ENCODE data around the gene DENND2C. TPM values are rescaled to one million over a fixed set of nuclear protein-coding genes. Genes with fewer than 3 reads are reported as not detected.

DENND2C gene
- polyA plus RNA-seq, 2 of the 4 experiments (the other 2 are of a cell fraction) = 0.18 to 0.19 TPM

DNA sequence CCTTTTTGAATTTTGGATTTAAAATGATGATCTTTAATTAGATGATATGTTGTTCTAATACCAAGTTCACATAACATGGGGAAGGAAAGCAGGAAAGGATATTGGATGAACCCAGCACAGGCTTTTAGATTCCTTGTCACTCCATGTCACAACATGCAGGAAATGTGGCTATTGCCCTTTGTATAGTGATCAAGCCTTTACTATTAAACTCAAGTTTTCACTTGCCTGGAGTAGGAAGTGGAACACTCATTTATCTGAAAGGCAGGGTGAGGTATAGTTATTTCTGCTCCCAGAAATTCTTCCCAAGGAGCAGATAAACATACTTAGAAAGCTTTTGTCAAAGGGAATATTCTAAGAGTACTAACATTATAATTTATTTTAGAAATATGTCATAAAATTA is 51.2 kb downstream of the DENND2C start:
- CTCF ChIA-PET = no interaction called here
- no peaks in the 10 kb centered on the region for H3K4me1 ChIP-seq
- no peaks in the 10 kb centered on the region for H3K9me3 ChIP-seq
- FAIRE-seq (no peak), ATAC-seq (no peak), DNase-seq (ENCODE audit: low read depth in 1 of 2, low spot score in 1 of 2) (no peak)
- POLR2A ChIA-PET = no interaction called here
- no peak overlapping the region for H3K27ac ChIP-seq
- no peak overlapping the region for H3K4me3 ChIP-seq
- H3K4me2 ChIP-seq = no peak overlapping the region
- no peak for TF ChIP-seq SREBF2 (IDR thresholded peaks at IDR 0.05)
- TF ChIP-seq ESRRA (IDR thresholded peaks at IDR 0.05; ENCODE audit: borderline replicate concordance, low read length) = no peak
- TF ChIP-seq SMC3 (IDR thresholded peaks at IDR 0.05) = no peak
- TF ChIP-seq JUNB (IDR thresholded peaks at IDR 0.05) = no peak
- TF ChIP-seq EHF (CRISPR knock-in tag; IDR thresholded peaks at IDR 0.05) = no peak
- no peak for TF ChIP-seq HOXB5 (CRISPR knock-in tag; IDR thresholded peaks at IDR 0.05)
- TF ChIP-seq EP300 (IDR thresholded peaks at IDR 0.05) = no peak
- TF ChIP-seq MYC (IDR thresholded peaks at IDR 0.05; ENCODE audit: borderline replicate concordance, low read length) = no peak
- no peak for TF ChIP-seq POLR2A (IDR thresholded peaks at IDR 0.05; ENCODE audit: low read length)
- TF ChIP-seq, protein P1, sequence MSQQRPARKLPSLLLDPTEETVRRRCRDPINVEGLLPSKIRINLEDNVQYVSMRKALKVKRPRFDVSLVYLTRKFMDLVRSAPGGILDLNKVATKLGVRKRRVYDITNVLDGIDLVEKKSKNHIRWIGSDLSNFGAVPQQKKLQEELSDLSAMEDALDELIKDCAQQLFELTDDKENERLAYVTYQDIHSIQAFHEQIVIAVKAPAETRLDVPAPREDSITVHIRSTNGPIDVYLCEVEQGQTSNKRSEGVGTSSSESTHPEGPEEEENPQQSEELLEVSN (IDR thresholded peaks at IDR 0.05; ENCODE audit: borderline replicate concordance, low read depth) = no peak

DNA sequence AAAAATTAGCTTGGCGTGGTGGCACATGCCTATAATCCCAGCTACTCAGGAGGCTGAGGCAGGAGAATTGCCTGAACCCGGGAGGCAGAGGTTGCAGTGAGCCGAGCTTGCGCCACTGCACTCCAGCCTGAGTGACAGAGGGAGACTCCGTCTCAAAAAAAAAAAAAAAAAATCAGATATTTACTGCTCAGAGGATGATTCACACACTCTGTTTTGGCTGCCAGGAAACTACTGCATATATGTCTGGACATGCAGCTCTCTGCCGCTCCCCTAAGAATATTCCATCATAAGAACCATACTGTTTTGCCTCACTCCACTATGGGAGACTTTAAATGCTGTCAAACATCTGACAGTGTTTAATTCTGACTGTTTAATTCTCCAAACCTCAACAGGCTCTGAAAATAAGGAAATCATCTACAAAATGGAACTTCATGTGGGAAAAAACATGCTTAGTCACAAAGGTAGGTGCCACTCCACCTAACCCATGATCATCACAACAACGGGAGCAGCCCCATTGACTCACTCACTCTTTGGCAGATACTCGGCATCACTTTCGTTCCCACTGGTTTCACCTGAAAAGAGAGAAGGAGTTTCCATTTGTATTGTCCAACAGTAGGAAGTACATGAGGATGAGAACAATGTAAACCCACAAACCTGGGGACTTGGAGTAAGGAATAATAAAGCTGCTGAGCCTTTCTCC is 59.2 kb downstream of the DENND2C start:
- WGBS (ENCODE audit: missing lambda C conversion rate) = 50% methylated on average over 9 of the region's 9 CpGs
- POLR2A ChIA-PET = no interaction called here
- peak in 1 of 2 experiments; percentile 9 for DNase-seq (ENCODE audit: low read depth in 1 of 2, low spot score in 1 of 2)

More for the DNA sequence above, 59.2 kb downstream of the DENND2C start:
- ATAC-seq (peak in 1 of 2 experiments; percentile 34; a peak in 1 of 6 replicates), FAIRE-seq (no peak)
- Histone ChIP-seq H3K4me3 (no peak overlapping the region), H3K4me2 (0 out of 3 replicates have a peak overlapping the region, but pooled peaks have one; percentile 22), H3K4me1 (no peaks in the 10 kb centered on the region), H3K27ac (no peak overlapping the region), H3K9me3 (no peaks in the 10 kb centered on the region)
- CTCF ChIA-PET = interaction anchor here (1.6 kb wide), 1 partner anchor 10 kb away, joined by 4 read pairs; no protein-coding TSS in a partner anchor
- no peak for TF ChIP-seq HOXB5 (CRISPR knock-in tag; IDR thresholded peaks at IDR 0.05)
- TF ChIP-seq, protein P2, sequence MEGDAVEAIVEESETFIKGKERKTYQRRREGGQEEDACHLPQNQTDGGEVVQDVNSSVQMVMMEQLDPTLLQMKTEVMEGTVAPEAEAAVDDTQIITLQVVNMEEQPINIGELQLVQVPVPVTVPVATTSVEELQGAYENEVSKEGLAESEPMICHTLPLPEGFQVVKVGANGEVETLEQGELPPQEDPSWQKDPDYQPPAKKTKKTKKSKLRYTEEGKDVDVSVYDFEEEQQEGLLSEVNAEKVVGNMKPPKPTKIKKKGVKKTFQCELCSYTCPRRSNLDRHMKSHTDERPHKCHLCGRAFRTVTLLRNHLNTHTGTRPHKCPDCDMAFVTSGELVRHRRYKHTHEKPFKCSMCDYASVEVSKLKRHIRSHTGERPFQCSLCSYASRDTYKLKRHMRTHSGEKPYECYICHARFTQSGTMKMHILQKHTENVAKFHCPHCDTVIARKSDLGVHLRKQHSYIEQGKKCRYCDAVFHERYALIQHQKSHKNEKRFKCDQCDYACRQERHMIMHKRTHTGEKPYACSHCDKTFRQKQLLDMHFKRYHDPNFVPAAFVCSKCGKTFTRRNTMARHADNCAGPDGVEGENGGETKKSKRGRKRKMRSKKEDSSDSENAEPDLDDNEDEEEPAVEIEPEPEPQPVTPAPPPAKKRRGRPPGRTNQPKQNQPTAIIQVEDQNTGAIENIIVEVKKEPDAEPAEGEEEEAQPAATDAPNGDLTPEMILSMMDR (IDR thresholded peaks at IDR 0.05) = no peak
- no peak for TF ChIP-seq HEYL (CRISPR knock-in tag; IDR thresholded peaks at IDR 0.05)
- no peak for TF ChIP-seq MAFK (IDR thresholded peaks at IDR 0.05; ENCODE audit: partially characterized antibody)
- no peak for TF ChIP-seq BHLHE40 (IDR thresholded peaks at IDR 0.05; ENCODE audit: low read depth, low read length)
- no peak for TF ChIP-seq EHF (CRISPR knock-in tag; IDR thresholded peaks at IDR 0.05)
- no peak for TF ChIP-seq RCOR1 (IDR thresholded peaks at IDR 0.05; ENCODE audit: low read depth, low read length)
- no peak for TF ChIP-seq FOSL2 (IDR thresholded peaks at IDR 0.05)
- no peak for TF ChIP-seq FOSL2 (CRISPR knock-in tag; IDR thresholded peaks at IDR 0.05)
- TF ChIP-seq, protein P3, sequence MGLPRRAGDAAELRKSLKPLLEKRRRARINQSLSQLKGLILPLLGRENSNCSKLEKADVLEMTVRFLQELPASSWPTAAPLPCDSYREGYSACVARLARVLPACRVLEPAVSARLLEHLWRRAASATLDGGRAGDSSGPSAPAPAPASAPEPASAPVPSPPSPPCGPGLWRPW (IDR thresholded peaks at IDR 0.05) = no peak
- TF ChIP-seq, protein P4, sequence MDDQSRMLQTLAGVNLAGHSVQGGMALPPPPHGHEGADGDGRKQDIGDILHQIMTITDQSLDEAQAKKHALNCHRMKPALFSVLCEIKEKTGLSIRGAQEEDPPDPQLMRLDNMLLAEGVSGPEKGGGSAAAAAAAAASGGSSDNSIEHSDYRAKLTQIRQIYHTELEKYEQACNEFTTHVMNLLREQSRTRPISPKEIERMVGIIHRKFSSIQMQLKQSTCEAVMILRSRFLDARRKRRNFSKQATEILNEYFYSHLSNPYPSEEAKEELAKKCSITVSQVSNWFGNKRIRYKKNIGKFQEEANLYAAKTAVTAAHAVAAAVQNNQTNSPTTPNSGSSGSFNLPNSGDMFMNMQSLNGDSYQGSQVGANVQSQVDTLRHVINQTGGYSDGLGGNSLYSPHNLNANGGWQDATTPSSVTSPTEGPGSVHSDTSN (IDR thresholded peaks at IDR 0.05) = no peak
- TF ChIP-seq NFE2L2 (conservative IDR thresholded peaks at IDR 0.05; ENCODE audit: low read length) = no peak
- no peak for TF ChIP-seq NR3C1 (IDR thresholded peaks at IDR 0.05)
- no peak for TF ChIP-seq RFX5 (IDR thresholded peaks at IDR 0.05)
- no peak for TF ChIP-seq CBX2 (IDR thresholded peaks at IDR 0.05; ENCODE audit: borderline replicate concordance, low read depth)
- TF ChIP-seq, protein P5, sequence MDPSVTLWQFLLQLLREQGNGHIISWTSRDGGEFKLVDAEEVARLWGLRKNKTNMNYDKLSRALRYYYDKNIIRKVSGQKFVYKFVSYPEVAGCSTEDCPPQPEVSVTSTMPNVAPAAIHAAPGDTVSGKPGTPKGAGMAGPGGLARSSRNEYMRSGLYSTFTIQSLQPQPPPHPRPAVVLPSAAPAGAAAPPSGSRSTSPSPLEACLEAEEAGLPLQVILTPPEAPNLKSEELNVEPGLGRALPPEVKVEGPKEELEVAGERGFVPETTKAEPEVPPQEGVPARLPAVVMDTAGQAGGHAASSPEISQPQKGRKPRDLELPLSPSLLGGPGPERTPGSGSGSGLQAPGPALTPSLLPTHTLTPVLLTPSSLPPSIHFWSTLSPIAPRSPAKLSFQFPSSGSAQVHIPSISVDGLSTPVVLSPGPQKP (IDR thresholded peaks at IDR 0.05; ENCODE audit: low read depth, low read length) = no peak
- TF ChIP-seq, protein P6, sequence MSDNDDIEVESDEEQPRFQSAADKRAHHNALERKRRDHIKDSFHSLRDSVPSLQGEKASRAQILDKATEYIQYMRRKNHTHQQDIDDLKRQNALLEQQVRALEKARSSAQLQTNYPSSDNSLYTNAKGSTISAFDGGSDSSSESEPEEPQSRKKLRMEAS (IDR thresholded peaks at IDR 0.05) = no peak
- TF ChIP-seq NPAS2 (CRISPR knock-in tag; IDR thresholded peaks at IDR 0.05; ENCODE audit: borderline replicate concordance) = no peak
- no peak for TF ChIP-seq JUNB (IDR thresholded peaks at IDR 0.05)
- TF ChIP-seq ZNF302 (CRISPR knock-in tag; IDR thresholded peaks at IDR 0.05) = no peak
- no peak for TF ChIP-seq CEBPB (IDR thresholded peaks at IDR 0.05)
